Sigmoid colon (tissue), 7 donors: ENCODE results near the gene RASSF1. TPM values are rescaled to one million over a fixed set of nuclear protein-coding genes. Genes with fewer than 3 reads are reported as not detected.

Source experiments
- DNase-seq: peaks from one replicate; pipeline ENCODE4 v3.0.0-alpha.2; 2019
- H3K27ac ChIP-seq, 4 donors: fragments of 200-600 bp; sonication (generic); one replicate each; pipeline ENCODE4 v1.5.1; 2016 to 2019; ENCODE audit warnings: mild to moderate bottlenecking in 1 of 4
- H3K27me3 ChIP-seq, 3 donors: fragments of 200-600 bp; sonication (generic); one replicate each; pipeline ENCODE4 v1.5.1; 2019; ENCODE audit warnings: mild to moderate bottlenecking in 1 of 3
- H3K36me3 ChIP-seq, 4 donors: fragments of 200-600 bp; sonication (generic); one replicate each; pipeline ENCODE4 v1.5.1; 2016 to 2019
- H3K4me1 ChIP-seq, 4 donors: fragments of 200-600 bp; sonication (generic); one replicate each; pipeline ENCODE4 v1.5.1; 2017 to 2019
- H3K4me3 ChIP-seq, 4 donors: fragments of 200-600 bp; sonication (generic); one replicate each; pipeline ENCODE4 v1.5.1; 2017 to 2019; ENCODE audit warnings: mild to moderate bottlenecking in 2 of 4, moderate library complexity in 1 of 4
- H3K9me3 ChIP-seq, 4 donors: fragments of 200-600 bp in 3 of 4; sonication (generic) in 3 of 4; one replicate each; pipeline versions ENCODE4 v1.5.1 to v1.6.1; 2013 to 2019
- CTCF ChIP-seq, 4 experiments: fragments of 450-650 bp in 3 of 4; fragments of 200-600 bp in 1 of 4; IDR thresholded peaks; one replicate each; pipeline ENCODE4 v1.5.1; 2016 to 2019; ENCODE audit warnings: antibody characterized with exemption in 4 of 4, mild to moderate bottlenecking in 3 of 4, moderate library complexity in 2 of 4
- EP300 ChIP-seq, 4 donors: sonication (generic); formaldehyde crosslinking; IDR thresholded peaks; one replicate each; pipeline ENCODE4 v1.6.1; 2017; ENCODE audit warnings: antibody characterized with exemption in 4 of 4
- POLR2A ChIP-seq, 2 donors: fragments of 450-650 bp; IDR thresholded peaks; one replicate each; pipeline ENCODE4 v1.6.1; 2016; ENCODE audit warnings: antibody characterized with exemption in 2 of 2, mild to moderate bottlenecking in 2 of 2, moderate library complexity in 2 of 2
- POLR2AphosphoS5 ChIP-seq, 4 donors: sonication (generic); formaldehyde crosslinking; IDR thresholded peaks; one replicate each; pipeline ENCODE4 v1.6.1; 2017; ENCODE audit warnings: antibody characterized with exemption in 4 of 4
- WGBS, 2 donors: extraction: QIAGEN DNeasy Blood & Tissue Kit; methylation state at CpG; one replicate each; pipeline ENCODE4 v1.1.7; 2013; 5-methylcytosine and 5-hydroxymethylcytosine counted together
- intact Hi-C: fragments of 100-400 bp; cut with DNase I; formaldehyde crosslinking; loops from one replicate; pipeline ENCODE4 v1.15.1; 2023
- polyA plus RNA-seq, 3 donors: library from polyadenylated mRNA; stranded (reverse); fragments of 200-250 nt; gene quantifications; one replicate each; pipeline ENCODE4 v1.2.3, GENCODE V29; 2013
- total RNA-seq, 4 donors: library from RNA; depleted of rRNA; stranded (reverse); fragments of >200 nt; gene quantifications; one replicate each; pipeline ENCODE4 v1.1.0, GENCODE V29; 2016
- donor health status: healthy with polysubstance abuse.
- donor health status: Bipolar disorder and iron deficiency.
- donor health status: healthy.

The RASSF1 gene
- total and polyA plus RNA-seq, 7 donors, result 16.4 to 41.7 (median 27.7) TPM

DNA sequence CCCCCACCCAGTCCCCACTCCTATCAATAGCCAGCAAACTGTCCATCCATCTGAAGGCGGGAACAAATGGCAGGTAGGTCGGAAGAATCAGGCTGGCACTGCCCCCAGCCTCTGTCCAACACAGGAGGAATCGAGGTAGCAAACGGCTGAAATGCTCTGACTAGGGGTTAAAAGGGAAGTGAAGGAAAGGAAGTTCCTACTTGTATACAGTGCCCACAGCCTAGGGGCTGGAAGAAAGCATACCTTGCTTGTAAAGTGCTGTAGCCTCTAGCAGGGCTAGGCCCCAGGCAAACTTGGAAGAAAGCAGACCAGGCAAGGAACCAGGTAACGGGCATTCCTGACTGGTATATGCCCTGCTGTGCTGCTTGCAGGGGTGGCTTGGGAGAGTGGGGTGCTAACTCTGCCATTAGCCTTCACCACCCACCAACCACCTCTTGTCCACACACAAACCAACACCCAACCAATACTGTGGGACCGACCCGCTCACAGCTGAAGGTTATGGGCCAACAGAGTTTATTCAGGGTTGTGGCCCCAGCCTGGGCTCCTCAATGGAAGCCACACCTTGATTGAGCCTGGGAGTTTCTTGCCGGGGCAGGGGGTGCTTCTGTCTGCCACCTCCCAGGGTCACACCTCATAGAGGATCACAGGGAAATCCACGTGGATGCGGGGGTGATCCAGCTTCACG lies 15.0 kb downstream of the RASSF1 start:
- 85 to 87% methylated on average over 11 of the region's 11 CpGs for WGBS, 2 donors
- Histone ChIP-seq H3K36me3 (peaks cover 9 to 32% (median 14%) of the 10 kb centered on the region in 4 donors), H3K9me3 (no peaks in the 10 kb centered on the region), H3K4me3 (no peak overlapping the region), H3K27ac (peak overlapping the region in 1 of 4 donors; percentile 92), H3K4me1 (peaks cover 0 to 51% (median 39%) of the 10 kb centered on the region in 4 donors), H3K27me3 (no peaks in the 10 kb centered on the region)
- TF ChIP-seq EP300 (IDR thresholded peaks at IDR 0.05), result no peak
- TF ChIP-seq POLR2A (IDR thresholded peaks at IDR 0.05), result no peak
- TF ChIP-seq CTCF (IDR thresholded peaks at IDR 0.05), result no peak
- TF ChIP-seq POLR2AphosphoS5 (IDR thresholded peaks at IDR 0.05), result no peak
- intact Hi-C loops, result loop anchor here (5.0 to 10.0 kb wide), 2 partner anchors 63 to 1059 kb away; partner anchors contain the start of gene MANF
- DNase-seq, result no peak

DNA sequence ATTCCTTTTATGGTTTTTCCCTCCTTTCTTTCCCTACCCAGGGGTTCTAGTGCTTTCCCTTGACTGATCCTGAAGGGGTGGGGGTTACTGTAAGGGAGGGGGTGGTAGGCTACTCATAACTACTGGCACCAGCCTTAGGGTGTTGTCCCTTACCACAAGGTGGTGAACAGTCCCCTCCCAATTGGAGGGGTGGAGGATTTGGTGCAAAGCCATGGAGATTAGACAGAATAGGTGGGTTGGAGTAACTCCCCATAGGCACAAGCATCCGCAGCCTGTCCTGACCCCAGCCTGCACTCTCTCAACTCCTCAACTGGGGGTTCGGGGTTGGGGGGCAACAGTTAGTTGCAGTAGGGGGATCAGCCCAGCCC lies 15.5 kb downstream of the RASSF1 start:
- H3K36me3 ChIP-seq, result peaks cover 4 to 27% (median 9%) of the 10 kb centered on the region in 4 donors
- H3K27me3 ChIP-seq, result no peaks in the 10 kb centered on the region
- peaks cover 0 to 57% (median 45%) of the 10 kb centered on the region in 4 donors for H3K4me1 ChIP-seq
- peak overlapping the region; percentile 88 to 92 (median 92) for H3K27ac ChIP-seq
- DNase-seq, result no peak
- WGBS, 2 donors, result 87 to 96% methylated on average over 2 of the region's 2 CpGs
- intact Hi-C loops, result loop anchor here (5.0 to 10.0 kb wide), 2 partner anchors 63 to 1060 kb away; partner anchors contain the start of gene MANF
- no peak for TF ChIP-seq POLR2AphosphoS5 (IDR thresholded peaks at IDR 0.05)
- TF ChIP-seq POLR2A (IDR thresholded peaks at IDR 0.05), result no peak
- no peak for TF ChIP-seq EP300 (IDR thresholded peaks at IDR 0.05)
- no peak for TF ChIP-seq CTCF (IDR thresholded peaks at IDR 0.05)
- H3K9me3 ChIP-seq, result no peaks in the 10 kb centered on the region
- H3K4me3 ChIP-seq, result no peak overlapping the region

GRCh38 chr3:50324351-50325112 lies 16.1 kb downstream of the RASSF1 start:
- intact Hi-C loops, result loop anchor here (5.0 to 10.0 kb wide), 3 partner anchors 62 to 1060 kb away; partner anchors contain the start of genes GNAT1 and MANF
- H3K27me3 ChIP-seq, result no peaks in the 10 kb centered on the region
- DNase-seq, result no peak
- H3K9me3 ChIP-seq, result no peaks in the 10 kb centered on the region
- H3K4me3 ChIP-seq, result no peak overlapping the region
- H3K27ac ChIP-seq, result peak overlapping the region; percentile 88 to 92 (median 92)
- TF ChIP-seq EP300 (IDR thresholded peaks at IDR 0.05), result no peak
- no peak for TF ChIP-seq POLR2A (IDR thresholded peaks at IDR 0.05)
- TF ChIP-seq CTCF (IDR thresholded peaks at IDR 0.05), result peak; percentile 46 to 89 (median 84)
- no peak for TF ChIP-seq POLR2AphosphoS5 (IDR thresholded peaks at IDR 0.05)
- 51 to 61% methylated on average over 4 of the region's 4 CpGs for WGBS, 2 donors
- peaks cover 0 to 25% (median 6%) of the 10 kb centered on the region in 4 donors for H3K36me3 ChIP-seq
- peaks cover 0 to 63% (median 50%) of the 10 kb centered on the region in 4 donors for H3K4me1 ChIP-seq

GRCh38 chr3:50323614-50324199 lies 16.9 kb downstream of the RASSF1 start:
- no peak for DNase-seq
- Histone ChIP-seq H3K27ac (peak overlapping the region; percentile 88 to 92 (median 92)), H3K4me3 (no peak overlapping the region), H3K4me1 (peaks cover 0 to 68% (median 56%) of the 10 kb centered on the region in 4 donors), H3K27me3 (no peaks in the 10 kb centered on the region), H3K36me3 (peaks cover 0 to 31% (median 4%) of the 10 kb centered on the region in 4 donors), H3K9me3 (no peaks in the 10 kb centered on the region)
- TF ChIP-seq CTCF (IDR thresholded peaks at IDR 0.05), result no peak
- no peak for TF ChIP-seq EP300 (IDR thresholded peaks at IDR 0.05)
- TF ChIP-seq POLR2A (IDR thresholded peaks at IDR 0.05), result no peak
- TF ChIP-seq POLR2AphosphoS5 (IDR thresholded peaks at IDR 0.05), result peak; percentile 20 to 50 (median 48)
- intact Hi-C loops, result loop anchor here (5.0 to 10.0 kb wide), 2 partner anchors 131 to 1061 kb away; partner anchors contain the start of genes GNAT1 and MANF
- WGBS, 2 donors, result 63 to 73% methylated on average over 5 of the region's 5 CpGs
